ENCODE data around the gene ETAA1.

The ETAA1 gene

GRCh38 chr2:67438337-67438736 lies 41.2 kb downstream of the ETAA1 start:
- no peak for DNase-seq

GRCh38 chr2:67445652-67446268 lies 48.6 kb downstream of the ETAA1 start:
- DNase-seq = no peak

- DNase-seq = peak; percentile 12
Measured at GRCh38 chr2:67446491-67446911, 49.4 kb downstream of the ETAA1 start.

GRCh38 chr2:67448648-67449047 lies 51.5 kb downstream of the ETAA1 start:
- DNase-seq = no peak

- peak; percentile 74 for DNase-seq
Measured at GRCh38 chr2:67451086-67451832, 54.1 kb downstream of the ETAA1 start.

- DNase-seq = peak; percentile 46
Measured at GRCh38 chr2:67453310-67453709, 56.2 kb downstream of the ETAA1 start.

GRCh38 chr2:67455219-67456142 lies 58.3 kb downstream of the ETAA1 start:
- DNase-seq = no peak

- no peak for DNase-seq
Measured at GRCh38 chr2:67456428-67456827, 59.3 kb downstream of the ETAA1 start.

- no peak for DNase-seq
Measured at GRCh38 chr2:67457699-67458098, 60.6 kb downstream of the ETAA1 start.

- no peak for DNase-seq
Measured at GRCh38 chr2:67459761-67460160, 62.6 kb downstream of the ETAA1 start.
